Heart left ventricle (tissue), 16 donors: Measurements from ENCODE around the gene NFIC. TPM values are rescaled to one million over a fixed set of nuclear protein-coding genes. Genes with fewer than 3 reads are reported as not detected.

Experiments
- ATAC-seq, 4 donors: fragments of 200-7000 bp; cut with Tn5 transposase; one replicate each; pipeline ENCODE4 v1.9.1; 2020 to 2022; ENCODE audit warnings: moderate library complexity in 4 of 4, mild to moderate bottlenecking in 3 of 4, moderate number of reproducible peaks in 1 of 4
- DNase-seq, 5 donors: peaks; one replicate each; pipeline ENCODE4 v3.0.0-alpha.2; 2020
- H3K27ac ChIP-seq, 12 donors: fragments of 200-600 bp; sonication (generic) in 4 of 12; one replicate each; pipeline versions ENCODE4 v1.5.0 to v1.8.0; 2016 to 2022; ENCODE audit warnings: mild to moderate bottlenecking in 2 of 12
- H3K27me3 ChIP-seq, 9 donors: fragments of 200-600 bp; sonication (generic) in 2 of 9; one replicate each; pipeline versions ENCODE4 v1.5.1 to v1.8.0; 2016 to 2022; ENCODE audit warnings: mild to moderate bottlenecking in 3 of 9
- H3K36me3 ChIP-seq, 9 donors: fragments of 200-600 bp; sonication (generic) in 2 of 9; one replicate each; pipeline versions ENCODE4 v1.5.0 to v1.8.0; 2018 to 2022; ENCODE audit warnings: mild to moderate bottlenecking in 2 of 9
- H3K4me1 ChIP-seq, 12 donors: fragments of 200-600 bp; sonication (generic) in 4 of 12; one replicate each; pipeline versions ENCODE4 v1.5.0 to v1.8.0; 2016 to 2022; ENCODE audit warnings: mild to moderate bottlenecking in 3 of 12
- H3K4me3 ChIP-seq, 12 donors: fragments of 200-600 bp; sonication (generic) in 4 of 12; one replicate each; pipeline versions ENCODE4 v1.5.0 to v1.8.0; 2017 to 2022; ENCODE audit warnings: mild to moderate bottlenecking in 9 of 12, moderate library complexity in 4 of 12
- H3K9me3 ChIP-seq, 12 donors: fragments of 200-600 bp; sonication (generic) in 4 of 12; one replicate each; pipeline versions ENCODE4 v1.5.0 to v1.8.0; 2016 to 2022; ENCODE audit warnings: mild to moderate bottlenecking in 1 of 12
- CTCF ChIP-seq, 12 donors: fragments of 200-600 bp; sonication (generic) in 4 of 12; IDR thresholded peaks; one replicate each; pipeline versions ENCODE4 v1.5.0 to v1.8.0; 2018 to 2022; ENCODE audit warnings: antibody characterized with exemption in 12 of 12, mild to moderate bottlenecking in 5 of 12
- POLR2A ChIP-seq, 2 donors: fragments of 450-650 bp; IDR thresholded peaks; one replicate each; pipeline ENCODE4 v1.6.1; 2017; ENCODE audit warnings: antibody characterized with exemption in 2 of 2, mild to moderate bottlenecking in 2 of 2, moderate library complexity in 2 of 2
- WGBS, 4 donors: extraction: QIAGEN DNeasy Blood & Tissue Kit in 2 of 4; methylation state at CpG; one replicate each; pipeline versions ENCODE4 v1.1.5 to v1.1.7; 2013 to 2018; 5-methylcytosine and 5-hydroxymethylcytosine counted together
- intact Hi-C, 10 donors: fragments of 100-400 bp; cut with DNase I; formaldehyde crosslinking; loops; one replicate each; pipeline versions ENCODE4 v1.11.1 to v1.14.2; 2022
- polyA plus RNA-seq, 2 donors: library from polyadenylated mRNA; stranded (reverse); fragments of 200-250 nt; gene quantifications; one replicate each; pipeline ENCODE4 v1.2.3, GENCODE V29; 2013
- total RNA-seq, 9 donors: library from RNA; depleted of rRNA in 2 of 9; stranded (reverse); fragments of >200 nt in 2 of 9; fragmentation: NEBNext Ultra II Directional in 3 of 9; extraction: Animal tissue kit (Norgen Biotek cat#: 25700) in 3 of 9; gene quantifications; one replicate each; pipeline versions ENCODE4 v1.1.0 to v1.2.4, GENCODE V29; 2016 to 2023
- donor health status: ischemic (EF 13 %, LVEDD 7.1; RV severe dilation, severe dysfunction).
- donor health status: healthy with polysubstance abuse.
- donor health status: DM: no; HTN: yes; CAD: no.
- donor health status: DM: no; HTN: no; CAD: no.
- donor health status: ischemic (EF 25% LVEDD 6.9; RV normal size, moderate dysfunction).
- donor health status: ischemic (EF 25% LVEDD 5.7; RV mildly dilated, moderate dysfunction).
- donor health status: healthy.
- donor health status: DM: yes; HTN: yes; CAD: no.
- donor health status: ischemic (EF 35%, LVEDD 5.7; RV mildly dilated, moderate dysfunction).
- donor health status: nonischemic (EF 11% LVEDD 7.7; RV severe dilation, severe dysfunction).
- donor health status: DM: yes; HTN: yes; CAD: no.
- donor health status: PGD.
- donor health status: ischemic (EF 29% LVEDD 5.4; RV normal size, mild dysfunction).
- donor health status: nonischemic (EF 23%, LVEDD 6.1; RV moderate dilation, normal function).

The NFIC gene
- total and polyA plus RNA-seq, 11 donors, result 107 to 267 (median 159) TPM

DNA sequence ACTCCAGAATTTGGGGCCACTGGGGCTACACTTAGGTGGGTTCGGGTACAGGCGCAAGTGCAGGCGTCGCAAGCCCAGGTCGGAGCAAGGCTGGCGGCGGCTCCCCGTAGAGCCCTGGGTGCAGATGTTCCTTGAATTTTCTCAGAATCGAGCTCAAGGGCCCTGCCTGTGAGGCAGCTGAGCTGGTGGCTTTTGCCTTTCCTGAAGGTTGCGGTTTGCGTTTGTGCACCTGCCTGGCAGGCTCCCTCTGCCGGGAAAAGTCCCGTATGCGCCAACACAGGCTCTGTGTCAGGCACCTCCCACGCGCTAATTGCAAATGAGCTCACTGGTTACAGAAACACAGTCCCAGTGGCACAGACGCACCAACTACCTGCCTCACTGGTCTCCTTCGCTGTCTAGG, 128.2 kb downstream of the NFIC start:
- no peak overlapping the region for H3K27ac ChIP-seq
- peaks cover 0 to 58% (median 49%) of the 10 kb centered on the region in 9 donors for H3K36me3 ChIP-seq
- DNase-seq (no peak), ATAC-seq (no peak)
- intact Hi-C loops, result no loop called here
- peaks cover 0 to 9% (median 6%) of the 10 kb centered on the region in 12 donors for H3K4me1 ChIP-seq
- H3K27me3 ChIP-seq, result no peaks in the 10 kb centered on the region
- TF ChIP-seq POLR2A (IDR thresholded peaks at IDR 0.05) (no peak), CTCF (IDR thresholded peaks at IDR 0.05) (no peak)
- 90 to 96% (median 93%) methylated on average over 18 of the region's 18 CpGs for WGBS, 4 donors
- no peaks in the 10 kb centered on the region for H3K9me3 ChIP-seq
- H3K4me3 ChIP-seq, result no peak overlapping the region

DNA sequence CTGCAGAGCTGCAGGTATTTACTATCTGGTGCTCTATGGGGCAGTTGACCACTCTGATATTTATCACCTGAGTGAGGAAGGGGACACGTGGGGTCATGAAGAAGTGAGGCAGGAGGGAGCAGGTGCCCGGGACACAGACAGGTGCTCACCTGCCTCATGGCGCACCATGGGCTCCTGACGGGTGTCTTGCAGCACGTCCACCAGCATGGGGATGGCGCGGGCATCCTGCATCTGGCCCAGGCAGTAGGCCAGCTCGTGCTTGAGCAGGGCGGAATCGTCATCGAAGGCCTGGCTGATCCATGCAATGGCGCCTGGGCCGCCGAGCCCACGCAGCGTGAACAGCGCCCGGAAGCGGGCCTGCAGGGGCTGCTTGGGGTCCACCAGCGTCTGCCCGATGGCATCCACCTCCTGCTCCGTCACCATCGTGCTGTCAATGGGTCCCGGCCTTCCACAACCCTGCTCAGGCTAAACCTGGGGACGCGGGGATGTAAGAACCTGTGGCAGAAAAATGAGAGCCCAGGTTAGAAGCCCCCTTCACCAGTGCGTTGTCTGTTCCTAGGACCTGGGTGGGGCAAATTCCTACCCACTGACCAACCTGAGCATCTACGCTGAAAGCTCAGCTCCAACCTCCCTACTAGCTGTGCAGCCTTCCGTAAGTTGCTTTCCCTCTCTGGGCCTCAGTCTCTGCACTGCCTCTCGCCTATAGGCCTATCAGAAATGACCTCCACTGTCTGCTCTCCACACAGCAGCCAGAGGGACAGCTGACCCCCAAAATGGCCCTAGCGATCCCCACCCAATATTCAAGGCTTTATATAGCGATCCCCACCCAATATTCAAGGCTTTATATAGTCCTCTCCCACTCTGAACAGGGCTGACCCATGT, 130.2 kb downstream of the NFIC start:
- intact Hi-C loops, result no loop called here

DNA sequence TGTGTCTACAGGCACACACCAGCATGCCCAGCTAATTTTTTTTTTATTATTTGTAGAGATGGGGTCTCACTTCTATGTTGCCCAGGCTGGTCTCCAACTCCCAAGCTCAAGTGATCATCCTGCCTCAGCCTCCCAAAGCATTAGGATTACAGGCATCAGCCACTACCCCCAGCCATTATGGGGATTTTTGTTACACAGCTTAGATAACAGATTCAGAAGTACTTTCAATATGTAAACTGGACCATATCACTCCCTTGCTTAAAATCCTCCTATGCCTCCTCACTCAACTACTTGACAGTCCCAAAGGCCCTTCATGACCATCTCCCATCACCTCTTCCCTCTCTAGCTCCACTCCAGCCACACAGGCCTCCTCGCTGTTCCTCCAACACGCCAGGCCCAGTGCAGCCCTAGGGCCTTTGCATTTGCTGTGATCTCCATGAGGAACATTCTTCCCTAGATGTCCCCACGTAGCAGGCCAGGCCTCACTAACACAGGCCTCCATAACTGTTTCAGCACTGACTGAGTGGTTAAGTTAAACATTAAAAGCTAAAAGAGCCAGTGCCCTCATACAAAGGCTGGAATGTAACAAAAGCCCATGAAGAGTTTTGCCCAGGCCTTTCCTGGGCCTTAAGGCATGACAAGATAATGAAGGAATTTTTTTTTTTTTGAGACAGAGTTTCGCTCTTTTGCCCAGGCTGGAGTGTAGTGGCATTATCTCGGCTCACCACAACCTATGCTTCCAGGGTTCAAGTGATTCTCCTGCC, 131.6 kb downstream of the NFIC start:
- ATAC-seq, result no peak
- TF ChIP-seq POLR2A (IDR thresholded peaks at IDR 0.05) (no peak), CTCF (IDR thresholded peaks at IDR 0.05) (no peak)
- intact Hi-C loops, result no loop called here
- H3K27ac ChIP-seq, result no peak overlapping the region
- H3K36me3 ChIP-seq, result peaks cover 0 to 39% (median 31%) of the 10 kb centered on the region in 9 donors
- no peaks in the 10 kb centered on the region for H3K9me3 ChIP-seq
- peaks cover 0 to 19% (median 13%) of the 10 kb centered on the region in 12 donors for H3K4me1 ChIP-seq
- no peaks in the 10 kb centered on the region for H3K27me3 ChIP-seq
- no peak overlapping the region for H3K4me3 ChIP-seq
- WGBS, 4 donors, result 94 to 97% (median 95%) methylated on average over 5 of the region's 5 CpGs
- DNase-seq, result no peak

More for the DNA sequence above, 130.2 kb downstream of the NFIC start:
- Histone ChIP-seq H3K4me1 (peaks cover 0 to 19% (median 13%) of the 10 kb centered on the region in 12 donors), H3K27me3 (no peaks in the 10 kb centered on the region), H3K27ac (no peak overlapping the region), H3K4me3 (no peak overlapping the region), H3K36me3 (peaks cover 0 to 52% (median 44%) of the 10 kb centered on the region in 9 donors), H3K9me3 (no peaks in the 10 kb centered on the region)
- 96 to 97% (median 96%) methylated on average over 22 to 32 of the region's 32 CpGs for WGBS, 4 donors
- TF ChIP-seq POLR2A (IDR thresholded peaks at IDR 0.05) (no peak), CTCF (IDR thresholded peaks at IDR 0.05) (no peak)
- ATAC-seq, result no peak
- no peak for DNase-seq
